ENCODE data around the gene SFTPD. TPM values are rescaled to one million over a fixed set of nuclear protein-coding genes. Genes with fewer than 3 reads are reported as not detected.

Gene SFTPD
- total RNA-seq, 1 experiment from 2014 or later: not detected

DNA sequence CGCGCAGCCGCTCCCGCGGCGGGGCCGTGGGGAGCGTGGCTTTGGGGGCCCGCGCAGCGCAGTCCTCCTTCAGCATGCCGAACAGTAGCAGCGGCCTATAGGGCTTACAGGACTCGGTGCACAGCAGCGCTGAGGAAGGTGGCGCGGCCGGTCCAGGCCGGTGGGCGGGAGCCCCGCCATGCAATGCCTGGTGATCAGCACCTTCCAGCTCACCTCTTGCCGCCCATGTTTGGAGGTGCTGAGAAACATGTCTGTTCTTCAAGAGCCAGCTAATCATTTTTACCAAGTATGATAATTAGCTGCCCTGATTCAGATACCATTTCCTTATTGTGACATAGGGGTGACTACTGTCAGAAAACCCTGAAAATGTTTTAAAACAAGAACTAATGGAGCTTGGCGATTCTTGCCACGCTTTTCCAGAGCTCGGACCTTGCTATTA, 33.5 kb upstream of the SFTPD start:
- Mint-ChIP-seq H3K27ac (ENCODE audit: unreplicated experiment) (no peak overlapping the region), H3K4me3 (ENCODE audit: low read depth, unreplicated experiment) (peak overlapping the region; percentile 88), H3K27me3 (ENCODE audit: unreplicated experiment) (peaks cover 87% of the 10 kb centered on the region), H3K36me3 (ENCODE audit: insufficient read depth, unreplicated experiment) (peaks cover 14% of the 10 kb centered on the region), H3K4me1 (ENCODE audit: low read depth, unreplicated experiment) (peaks cover 16% of the 10 kb centered on the region), H3K9me3 (ENCODE audit: low read depth, unreplicated experiment) (no peaks in the 10 kb centered on the region)
- CTCF ChIA-PET: no interaction called here
- TF ChIP-seq CTCF (IDR thresholded peaks at IDR 0.05; ENCODE audit: unreplicated experiment): no peak
- BruUV-seq (replicated peaks): no TSS peak
- intact Hi-C loops (cut with micrococcal nuclease; ENCODE audit: unreplicated experiment): no loop called here
- no peak for DNase-seq

DNA sequence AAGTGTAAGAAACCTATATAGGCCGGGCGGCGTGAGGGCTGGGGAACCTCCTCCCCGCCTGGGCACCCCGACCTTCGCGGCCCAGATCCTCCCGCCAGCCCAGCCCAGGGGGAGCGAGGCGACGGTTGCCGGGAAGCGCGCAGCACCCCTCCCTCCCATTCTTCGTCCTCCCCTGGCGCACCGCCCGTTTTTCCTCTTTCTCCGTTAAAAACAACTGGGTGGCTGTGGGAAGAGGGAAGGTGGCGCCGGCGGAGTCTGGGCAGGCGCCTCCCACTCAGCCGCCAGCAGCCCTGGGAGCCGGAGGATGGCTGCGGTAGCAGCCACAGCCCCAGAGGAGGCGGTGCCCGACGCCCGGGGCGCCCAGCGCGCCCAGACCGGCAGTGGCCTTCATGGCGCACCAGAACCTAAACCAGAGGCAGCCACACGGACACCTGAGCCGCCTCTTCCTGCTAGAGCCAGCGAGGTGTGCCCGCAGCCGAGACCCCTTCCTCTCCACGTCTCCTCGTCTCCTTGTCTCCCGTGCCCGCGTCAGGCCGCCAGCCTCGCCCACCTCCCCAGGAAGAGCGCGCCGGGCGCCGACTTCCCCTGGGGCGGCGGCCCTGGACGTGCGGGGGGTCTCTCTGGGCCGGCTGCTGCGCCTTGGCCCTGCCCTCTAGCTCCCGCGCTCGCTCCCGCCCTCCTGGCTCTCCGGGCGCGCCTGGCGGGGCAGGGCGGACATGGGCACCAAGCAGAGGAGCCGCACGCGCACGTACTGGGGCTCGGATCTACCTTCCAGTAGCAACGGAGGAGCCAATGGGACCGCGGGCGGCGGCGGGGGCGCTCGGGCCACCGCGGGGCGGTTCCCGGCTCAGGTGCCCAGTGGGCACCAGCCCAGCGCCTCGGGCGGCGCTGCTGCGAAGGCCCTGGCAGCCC, 32.8 kb upstream of the SFTPD start:
- H3K36me3 Mint-ChIP-seq (ENCODE audit: insufficient read depth, unreplicated experiment): peaks cover 14% of the 10 kb centered on the region
- peaks cover 16% of the 10 kb centered on the region for H3K4me1 Mint-ChIP-seq (ENCODE audit: low read depth, unreplicated experiment)
- BruUV-seq (replicated peaks): no TSS peak
- peaks cover 87% of the 10 kb centered on the region for H3K27me3 Mint-ChIP-seq (ENCODE audit: unreplicated experiment)
- CTCF ChIA-PET: no interaction called here
- TF ChIP-seq CTCF (IDR thresholded peaks at IDR 0.05; ENCODE audit: unreplicated experiment): peak; percentile 22
- no peak overlapping the region for H3K27ac Mint-ChIP-seq (ENCODE audit: unreplicated experiment)
- peak overlapping the region; percentile 88 for H3K4me3 Mint-ChIP-seq (ENCODE audit: low read depth, unreplicated experiment)
- intact Hi-C loops (cut with micrococcal nuclease; ENCODE audit: unreplicated experiment): no loop called here
- peak; percentile 74 for DNase-seq
- no peaks in the 10 kb centered on the region for H3K9me3 Mint-ChIP-seq (ENCODE audit: low read depth, unreplicated experiment)

DNA sequence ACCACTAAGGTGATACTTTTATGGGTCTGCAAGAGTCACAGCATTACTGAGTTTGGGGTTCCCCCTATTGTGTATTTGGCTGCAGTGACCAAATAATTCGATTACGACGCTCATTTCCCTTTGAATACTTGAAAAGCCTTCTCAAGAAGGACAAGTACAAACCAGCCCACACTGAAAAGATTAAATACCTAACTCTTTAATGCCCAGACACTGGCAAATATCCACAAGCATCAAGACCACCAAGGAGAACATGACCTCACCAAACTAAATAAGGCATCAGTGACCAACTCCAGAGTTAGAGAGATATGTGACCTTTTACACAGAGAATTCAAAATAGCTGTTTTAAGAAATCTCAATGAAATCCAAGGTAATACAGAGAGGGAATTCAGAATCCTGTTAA, 31.8 kb upstream of the SFTPD start:
- Mint-ChIP-seq H3K4me1 (ENCODE audit: low read depth, unreplicated experiment) (peaks cover 16% of the 10 kb centered on the region), H3K27me3 (ENCODE audit: unreplicated experiment) (peaks cover 86% of the 10 kb centered on the region)

GRCh38 chr10:79979976-79980687, 31.2 kb upstream of the SFTPD start:
- TF ChIP-seq CTCF (IDR thresholded peaks at IDR 0.05; ENCODE audit: unreplicated experiment): no peak
- Mint-ChIP-seq H3K4me1 (ENCODE audit: low read depth, unreplicated experiment) (peaks cover 13% of the 10 kb centered on the region), H3K4me3 (ENCODE audit: low read depth, unreplicated experiment) (no peak overlapping the region), H3K27me3 (ENCODE audit: unreplicated experiment) (peaks cover 86% of the 10 kb centered on the region), H3K9me3 (ENCODE audit: low read depth, unreplicated experiment) (no peaks in the 10 kb centered on the region), H3K27ac (ENCODE audit: unreplicated experiment) (no peak overlapping the region), H3K36me3 (ENCODE audit: insufficient read depth, unreplicated experiment) (peaks cover 14% of the 10 kb centered on the region)
- BruUV-seq (replicated peaks): no TSS peak
- no peak for DNase-seq
- intact Hi-C loops (cut with micrococcal nuclease; ENCODE audit: unreplicated experiment): no loop called here
- CTCF ChIA-PET: no interaction called here

More for the DNA sequence above, 31.8 kb upstream of the SFTPD start:
- TF ChIP-seq CTCF (IDR thresholded peaks at IDR 0.05; ENCODE audit: unreplicated experiment): no peak
- intact Hi-C loops (cut with micrococcal nuclease; ENCODE audit: unreplicated experiment): no loop called here
- Mint-ChIP-seq H3K27ac (ENCODE audit: unreplicated experiment) (no peak overlapping the region), H3K9me3 (ENCODE audit: low read depth, unreplicated experiment) (no peaks in the 10 kb centered on the region), H3K4me3 (ENCODE audit: low read depth, unreplicated experiment) (peak overlapping the region; percentile 88), H3K36me3 (ENCODE audit: insufficient read depth, unreplicated experiment) (peaks cover 14% of the 10 kb centered on the region)
- BruUV-seq (replicated peaks): no TSS peak
- no peak for DNase-seq
- CTCF ChIA-PET: no interaction called here

Data from Calu3 (cell line).